ENCODE results near the gene IER2. TPM values are rescaled to one million over a fixed set of nuclear protein-coding genes. Genes with fewer than 3 reads are reported as not detected.

The IER2 gene
- total RNA-seq, 1 experiment from 2014 or later = 34.5 TPM

DNA sequence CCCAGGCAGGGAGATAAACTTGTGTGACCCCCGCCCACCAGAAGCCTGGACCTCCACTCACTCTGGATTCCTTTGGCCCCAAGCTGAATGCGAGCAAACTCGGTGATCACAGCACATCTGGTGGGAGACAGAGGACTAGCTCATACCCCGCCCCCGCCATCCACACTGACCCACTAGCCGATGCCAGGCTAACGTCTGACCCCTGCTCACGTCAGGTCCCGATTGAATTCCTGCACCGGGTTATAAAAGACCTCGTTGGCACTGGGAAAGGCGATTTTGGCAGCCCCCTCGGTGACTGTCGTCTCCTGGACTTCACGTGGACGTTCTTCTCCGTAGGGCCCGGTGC is 34.3 kb upstream of the IER2 start:
- DNase-seq = peak; percentile 66
- Histone ChIP-seq H3K27me3 (ENCODE audit: control insufficient read depth, insufficient read depth, low read length) (no peaks in the 10 kb centered on the region), H3K4me3 (ENCODE audit: insufficient read depth, low read depth, low read length) (peak overlapping the region; percentile 92)

DNA sequence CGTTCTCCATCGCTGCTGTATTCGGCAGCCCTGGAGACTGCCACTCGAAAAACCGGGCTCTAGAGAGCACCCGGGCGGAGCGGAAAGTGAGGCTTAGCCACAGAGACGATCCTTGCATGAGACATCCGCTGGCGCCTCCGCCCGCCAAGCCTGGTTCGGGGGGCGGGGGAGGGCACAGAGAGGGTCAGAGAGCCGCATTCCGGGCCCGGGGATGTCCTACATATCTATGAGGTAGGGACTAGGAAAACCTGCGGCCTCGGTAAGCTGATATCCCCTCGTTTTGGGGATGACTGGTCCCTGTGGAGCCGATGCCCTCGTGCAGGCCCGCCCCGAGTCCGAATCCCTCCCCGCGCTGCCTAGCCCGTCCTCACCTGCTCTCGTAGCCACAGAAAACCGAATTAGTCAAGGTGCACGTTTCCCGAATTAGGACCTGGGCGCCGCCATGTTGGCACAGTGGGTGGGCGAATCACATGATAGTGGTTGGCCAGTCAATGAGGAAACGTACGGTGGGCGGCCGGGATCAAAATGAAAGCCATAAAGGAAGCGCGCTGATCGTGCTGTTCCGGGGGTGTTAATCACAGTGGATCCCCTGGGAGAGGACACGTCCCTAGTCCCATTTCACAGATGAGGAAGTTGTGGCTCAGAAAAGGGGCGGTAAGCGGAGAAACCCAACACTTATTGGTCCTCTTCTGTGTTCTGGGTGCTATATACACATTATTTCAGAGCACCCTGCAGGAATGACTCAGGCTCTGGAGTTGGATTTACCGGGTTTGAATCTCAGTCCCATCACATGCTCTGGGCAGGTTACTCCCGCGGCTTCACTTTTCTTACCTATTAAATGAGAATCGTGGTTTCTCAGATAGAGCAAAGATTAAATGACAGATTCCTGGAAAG is 33.7 kb upstream of the IER2 start, which contains the start of gene TRMT1:
Gene TRMT1 (minus strand): TSS at position 459 of the 894 bp plus-strand sequence. CDS start 341 bp downstream, at position 118.
- Histone ChIP-seq H3K27me3 (ENCODE audit: control insufficient read depth, insufficient read depth, low read length) (no peaks in the 10 kb centered on the region), H3K4me3 (ENCODE audit: insufficient read depth, low read depth, low read length) (peak within 1 kb of the TSS; percentile 92), H3K36me3 (replicated peaks; ENCODE audit: control insufficient read depth, insufficient read depth, low read length) (peaks cover 10% of the 10 kb centered on the region)
- peak; percentile 96 for DNase-seq

More for the DNA sequence above, 34.3 kb upstream of the IER2 start:
- H3K36me3 ChIP-seq (replicated peaks; ENCODE audit: control insufficient read depth, insufficient read depth, low read length) = peaks cover 9% of the 10 kb centered on the region

DNA sequence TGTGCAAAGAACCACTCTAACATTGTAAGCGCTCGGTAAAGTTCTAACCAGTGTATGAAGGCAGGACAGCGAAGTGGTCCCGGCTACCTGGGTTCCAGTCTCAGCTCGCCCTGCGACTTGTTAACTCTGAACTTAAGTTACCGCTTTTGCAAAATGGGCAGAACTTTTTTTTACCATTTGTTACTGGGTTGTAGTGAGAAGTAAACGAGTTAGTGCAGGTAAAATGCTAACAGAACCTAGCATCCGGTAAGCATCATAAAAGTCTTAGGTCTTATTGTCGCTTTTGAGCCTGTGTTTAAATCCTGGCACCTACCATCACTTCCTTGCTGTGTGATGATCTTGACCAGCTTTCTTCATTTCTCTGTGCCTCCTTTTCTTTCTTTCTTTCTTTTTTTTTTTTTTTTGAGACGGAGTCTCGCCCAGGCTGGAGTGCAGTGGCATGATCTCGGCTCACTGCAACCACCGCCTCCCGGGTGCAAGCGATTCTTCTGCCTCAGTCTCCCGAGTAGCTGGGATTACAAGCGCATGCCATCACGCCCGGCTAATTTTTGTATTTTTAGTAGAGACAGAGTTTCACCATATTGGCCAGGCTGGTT is 32.9 kb upstream of the IER2 start:
- H3K36me3 ChIP-seq (replicated peaks; ENCODE audit: control insufficient read depth, insufficient read depth, low read length) = peaks cover 16% of the 10 kb centered on the region
- no peaks in the 10 kb centered on the region for H3K27me3 ChIP-seq (ENCODE audit: control insufficient read depth, insufficient read depth, low read length)

DNA sequence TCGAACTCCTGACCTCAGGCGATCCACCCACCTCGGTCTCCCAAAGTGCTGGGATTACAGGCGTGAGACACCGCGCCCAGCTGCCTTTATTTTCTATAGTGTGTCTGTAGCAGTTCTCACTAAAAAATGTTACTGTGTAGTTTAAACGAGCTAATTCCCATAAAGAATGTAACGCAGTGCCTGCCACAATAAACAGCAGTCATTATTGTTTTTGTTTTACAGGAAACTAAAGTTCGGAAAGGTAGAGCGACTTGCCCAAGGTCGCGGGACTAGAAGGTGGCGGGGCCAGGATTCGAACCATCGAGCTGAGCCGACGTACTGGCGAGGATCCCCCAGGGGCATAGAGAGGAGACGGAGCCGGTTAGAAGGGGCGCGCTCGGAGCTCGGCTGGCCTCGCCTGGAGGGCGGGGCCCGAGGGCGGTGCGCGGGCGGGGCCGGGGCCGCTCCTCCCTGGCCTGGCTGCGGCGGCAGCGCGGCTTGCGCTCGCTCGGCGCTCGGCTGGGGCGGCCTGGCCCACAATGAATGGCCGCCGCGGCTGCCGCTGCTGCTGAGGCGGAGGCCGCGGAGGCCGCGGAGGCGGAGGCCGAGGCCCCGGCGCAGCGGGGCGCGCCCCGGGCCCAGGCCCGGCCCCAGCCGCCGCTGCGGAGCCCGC is 32.3 kb upstream of the IER2 start, which contains the start of gene NACC1:
Gene NACC1 (plus strand): TSS at position 493 of the 652 bp plus-strand sequence. CDS start 16,944 bp downstream, outside the sequence.
- H3K36me3 ChIP-seq (replicated peaks; ENCODE audit: control insufficient read depth, insufficient read depth, low read length) = peaks cover 14% of the 10 kb centered on the region
- no peaks in the 10 kb centered on the region for H3K27me3 ChIP-seq (ENCODE audit: control insufficient read depth, insufficient read depth, low read length)
- peak; percentile 99 for DNase-seq
- peak within 1 kb of the TSS; percentile 94 for H3K4me3 ChIP-seq (ENCODE audit: insufficient read depth, low read depth, low read length)

More for the DNA sequence above, 32.9 kb upstream of the IER2 start:
- DNase-seq = no peak
- H3K4me3 ChIP-seq (ENCODE audit: insufficient read depth, low read depth, low read length) = peak overlapping the region; percentile 92

DNA sequence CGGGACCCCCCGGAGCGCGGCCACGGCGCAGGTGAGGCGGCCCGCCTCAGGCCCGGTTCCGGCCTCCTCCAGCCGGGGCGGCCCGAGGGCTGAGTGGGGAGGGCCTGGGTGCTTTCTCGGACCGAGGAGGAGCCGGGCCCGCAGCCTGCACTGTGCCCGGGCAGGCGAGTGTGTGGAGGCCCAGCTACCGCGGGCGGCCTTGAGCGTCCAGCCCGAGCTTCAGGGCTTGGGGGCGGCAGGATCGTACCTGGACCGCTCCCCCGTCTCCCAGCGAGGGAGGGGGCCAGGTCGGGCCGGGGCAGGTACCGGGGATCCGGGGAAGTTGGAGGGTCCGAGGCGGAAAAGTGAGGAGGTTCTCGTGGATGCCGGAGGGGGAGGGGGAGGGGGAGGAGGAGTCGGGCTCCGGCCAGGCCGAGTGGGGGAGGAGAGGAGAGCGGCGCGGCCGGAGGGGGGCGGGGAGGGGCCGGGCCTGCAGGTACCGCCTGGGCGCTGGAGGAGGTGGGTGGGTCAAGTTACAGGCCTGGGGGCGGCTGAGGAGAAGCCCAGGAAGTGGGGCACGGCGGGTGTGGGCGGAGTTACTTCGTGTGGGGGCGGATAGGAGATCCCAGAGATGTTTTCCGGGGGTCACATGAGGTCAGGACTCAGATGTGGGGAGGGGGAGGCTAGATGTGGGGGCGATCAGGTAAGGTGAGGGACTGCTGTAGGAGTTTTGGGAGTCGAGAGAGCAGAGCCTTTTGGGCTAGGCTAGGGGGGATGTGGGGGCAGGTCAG is 31.6 kb upstream of the IER2 start:
- Histone ChIP-seq H3K4me3 (ENCODE audit: insufficient read depth, low read depth, low read length) (peak overlapping the region; percentile 94), H3K36me3 (replicated peaks; ENCODE audit: control insufficient read depth, insufficient read depth, low read length) (peaks cover 14% of the 10 kb centered on the region), H3K27me3 (ENCODE audit: control insufficient read depth, insufficient read depth, low read length) (no peaks in the 10 kb centered on the region)
- peak; percentile 99 for DNase-seq

DNA sequence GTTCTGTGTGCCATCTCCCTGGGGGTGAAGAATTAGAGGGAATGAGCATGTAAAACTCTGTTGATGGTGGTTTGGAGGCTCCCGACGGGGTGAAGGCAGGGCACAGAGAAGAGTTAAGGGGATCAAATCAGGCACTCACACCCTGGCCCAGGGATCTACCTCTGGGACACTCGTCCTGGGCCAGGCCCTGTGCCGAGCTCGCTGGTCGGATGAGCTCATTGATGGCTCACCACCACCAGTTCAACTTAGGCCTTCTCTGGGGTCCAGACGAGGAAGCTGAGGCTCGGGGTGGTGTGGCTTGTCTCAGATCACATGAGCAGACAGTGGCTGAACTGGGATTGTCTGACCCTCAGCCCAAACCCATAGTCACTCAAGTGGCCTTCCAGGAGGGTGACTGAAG is 30.6 kb upstream of the IER2 start:
- peak overlapping the region; percentile 94; the same call in 1 of the 2 replicates for H3K4me3 ChIP-seq (ENCODE audit: insufficient read depth, low read depth, low read length)
- no peak for DNase-seq
- H3K27me3 ChIP-seq (ENCODE audit: control insufficient read depth, insufficient read depth, low read length) = no peaks in the 10 kb centered on the region
- H3K36me3 ChIP-seq (replicated peaks; ENCODE audit: control insufficient read depth, insufficient read depth, low read length) = peaks cover 17% of the 10 kb centered on the region

DNA sequence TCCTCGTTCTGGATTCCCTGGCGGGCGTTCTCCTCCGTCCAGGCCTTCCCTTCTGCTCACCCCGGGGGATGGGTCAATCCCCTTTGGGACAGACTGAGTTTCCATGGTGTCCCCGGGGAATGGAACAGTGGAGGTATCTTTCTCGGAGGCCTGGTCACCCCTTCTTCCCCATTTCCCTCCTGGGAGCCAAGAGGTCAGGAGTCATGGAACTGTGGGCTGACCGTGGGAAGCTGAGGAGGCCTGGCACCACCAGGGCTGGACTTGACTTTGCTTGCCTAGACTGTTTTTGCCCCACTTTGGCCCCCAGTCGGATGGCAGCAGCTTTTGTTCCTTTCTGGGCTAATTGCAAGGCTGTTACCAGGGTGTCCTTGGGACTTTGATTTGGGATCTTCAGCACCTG is 30.2 kb upstream of the IER2 start:
- no peak for DNase-seq
- Histone ChIP-seq H3K36me3 (replicated peaks; ENCODE audit: control insufficient read depth, insufficient read depth, low read length) (peaks cover 14% of the 10 kb centered on the region), H3K27me3 (ENCODE audit: control insufficient read depth, insufficient read depth, low read length) (no peaks in the 10 kb centered on the region), H3K4me3 (ENCODE audit: insufficient read depth, low read depth, low read length) (no peak overlapping the region)

DNA sequence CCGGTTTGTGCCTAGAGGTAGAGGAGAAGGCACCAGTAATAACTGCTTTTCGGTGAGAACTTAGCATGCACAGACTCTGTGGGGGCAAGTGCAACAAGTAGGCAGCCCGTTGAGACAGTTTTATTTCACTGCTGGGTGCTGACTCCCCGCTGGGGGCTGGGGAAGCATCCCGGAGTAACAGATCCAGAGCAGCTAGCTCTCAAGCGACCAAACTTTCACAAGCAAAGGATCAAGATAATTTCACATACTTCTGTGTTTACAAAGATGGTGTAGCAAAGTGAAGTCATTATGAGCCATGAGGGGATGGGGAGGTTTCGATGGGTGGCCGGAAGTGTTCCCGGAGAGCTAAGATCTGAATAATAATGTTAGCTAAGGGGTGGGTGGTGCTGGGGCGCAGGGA is 29.4 kb upstream of the IER2 start:
- H3K27me3 ChIP-seq (ENCODE audit: control insufficient read depth, insufficient read depth, low read length) = no peaks in the 10 kb centered on the region
- peaks cover 13% of the 10 kb centered on the region for H3K36me3 ChIP-seq (replicated peaks; ENCODE audit: control insufficient read depth, insufficient read depth, low read length)
- H3K4me3 ChIP-seq (ENCODE audit: insufficient read depth, low read depth, low read length) = no peak overlapping the region
- no peak for DNase-seq

DNA sequence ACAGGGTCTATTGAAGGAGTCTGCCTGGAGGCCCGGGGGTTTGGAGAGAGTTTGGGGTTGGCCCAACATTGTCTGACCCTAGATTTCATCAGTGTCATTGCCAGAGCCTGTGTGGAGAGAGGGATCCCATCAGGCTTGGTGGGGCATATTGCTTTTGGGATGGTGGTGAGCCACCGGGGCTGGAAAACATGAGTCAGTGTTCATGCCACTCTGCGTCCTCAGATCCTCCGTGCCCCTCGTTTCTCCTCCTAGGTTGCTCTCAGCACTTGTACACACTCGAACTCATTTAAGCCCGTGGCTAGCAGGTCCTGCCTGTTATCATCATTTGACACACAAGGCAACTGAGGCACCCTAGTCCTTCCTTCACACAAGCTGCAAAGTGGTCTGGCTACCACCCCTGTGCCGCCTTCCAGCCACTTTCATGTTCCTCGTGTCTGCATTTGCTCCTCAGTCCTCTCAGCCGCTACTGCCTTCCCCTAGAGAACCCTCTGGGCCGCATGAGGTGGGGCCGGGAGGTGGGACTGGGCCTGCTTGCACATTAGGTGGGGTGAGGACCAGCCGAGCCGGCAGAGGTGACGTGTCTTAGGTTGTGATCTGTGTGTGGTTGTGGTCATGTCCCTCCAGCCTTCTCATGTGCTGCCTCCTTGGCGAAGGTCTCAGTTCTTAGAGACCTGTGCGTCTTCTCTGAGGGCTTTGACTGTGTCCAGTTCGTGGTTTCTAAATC is 28.5 kb upstream of the IER2 start:
- DNase-seq = no peak
- no peak overlapping the region for H3K4me3 ChIP-seq (ENCODE audit: insufficient read depth, low read depth, low read length)
- peaks cover 15% of the 10 kb centered on the region for H3K36me3 ChIP-seq (replicated peaks; ENCODE audit: control insufficient read depth, insufficient read depth, low read length)
- no peaks in the 10 kb centered on the region for H3K27me3 ChIP-seq (ENCODE audit: control insufficient read depth, insufficient read depth, low read length)

DNA sequence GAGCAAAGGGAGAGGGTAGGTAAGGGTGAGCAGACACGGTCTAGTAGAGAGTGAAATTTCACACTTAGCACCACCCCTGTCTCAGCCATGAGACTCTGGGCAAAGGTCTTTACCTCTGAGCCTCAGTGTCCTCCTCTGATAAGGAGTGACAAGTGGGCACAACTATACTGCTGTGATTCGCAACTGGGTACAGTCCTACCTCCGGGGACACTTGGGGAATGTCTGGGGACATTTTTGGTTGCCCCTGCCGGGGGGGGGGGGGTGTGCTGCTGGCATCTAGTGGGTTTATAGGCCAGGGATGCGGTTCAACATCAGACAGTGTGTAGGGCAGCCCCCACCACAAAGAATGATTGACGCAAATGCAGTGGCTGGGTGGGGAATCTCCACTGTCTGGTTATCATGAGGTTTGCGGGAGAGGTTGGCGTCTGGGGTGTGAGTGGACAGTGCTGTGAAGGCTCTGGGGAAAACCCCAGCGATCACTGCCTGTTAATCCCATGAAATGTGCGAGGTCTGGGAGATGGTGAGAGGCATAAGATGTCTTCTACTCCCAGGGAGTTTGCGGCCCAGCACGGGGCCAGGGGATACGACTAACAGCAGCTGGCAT is 27.8 kb upstream of the IER2 start:
- Histone ChIP-seq H3K36me3 (replicated peaks; ENCODE audit: control insufficient read depth, insufficient read depth, low read length) (peaks cover 15% of the 10 kb centered on the region), H3K27me3 (ENCODE audit: control insufficient read depth, insufficient read depth, low read length) (no peaks in the 10 kb centered on the region), H3K4me3 (ENCODE audit: insufficient read depth, low read depth, low read length) (no peak overlapping the region)
- no peak for DNase-seq

DNA sequence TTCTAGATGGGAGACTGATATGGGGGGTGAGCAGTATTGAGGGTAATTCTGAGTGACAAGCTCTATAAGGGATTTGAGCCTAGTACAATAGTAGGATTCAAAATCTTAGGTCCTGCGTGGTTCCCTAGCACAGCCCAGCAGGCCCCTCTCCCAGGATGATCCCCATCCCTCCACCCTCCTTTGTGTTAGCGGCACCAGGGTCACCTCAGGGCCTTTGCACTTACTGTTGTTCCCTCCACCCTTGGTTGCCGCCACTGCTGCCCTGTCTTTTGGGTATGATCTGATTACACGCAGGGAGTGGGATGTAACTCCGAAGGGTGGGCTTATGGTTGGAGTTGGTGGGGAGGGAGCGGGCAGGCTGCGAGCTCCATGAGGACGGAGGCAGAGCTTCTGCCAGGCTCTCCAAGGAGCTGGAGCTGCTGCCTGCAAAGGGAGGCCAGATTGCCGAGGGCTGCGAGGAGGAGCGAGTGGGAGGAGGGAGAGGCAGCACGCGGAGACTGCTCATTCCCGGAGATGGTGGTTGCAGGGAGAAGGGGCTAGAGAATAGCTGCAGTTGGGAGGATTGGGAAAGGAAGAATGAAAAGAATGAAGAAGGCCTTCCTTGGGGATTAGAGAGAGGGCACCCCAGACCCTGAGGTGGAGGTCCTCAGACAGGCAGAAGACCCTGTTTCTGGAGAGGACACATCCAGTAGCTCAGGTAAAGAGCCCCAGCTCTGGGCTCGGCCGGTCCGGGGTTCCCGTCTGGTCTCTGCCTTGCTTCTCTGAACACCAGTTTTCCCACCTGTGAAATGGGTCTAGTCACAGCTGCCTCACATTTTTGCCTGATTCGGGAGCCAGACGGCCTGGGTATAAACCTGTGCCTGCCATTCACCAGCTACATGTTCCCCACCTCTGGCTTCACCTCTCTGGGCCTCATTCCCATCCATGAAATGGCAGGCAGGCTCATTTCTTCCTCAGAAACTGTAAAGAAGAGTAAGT is 26.9 kb upstream of the IER2 start:
- no peak overlapping the region for H3K4me3 ChIP-seq (ENCODE audit: insufficient read depth, low read depth, low read length)
- no peaks in the 10 kb centered on the region for H3K27me3 ChIP-seq (ENCODE audit: control insufficient read depth, insufficient read depth, low read length)
- peaks cover 15% of the 10 kb centered on the region for H3K36me3 ChIP-seq (replicated peaks; ENCODE audit: control insufficient read depth, insufficient read depth, low read length)
- DNase-seq = no peak

DNA sequence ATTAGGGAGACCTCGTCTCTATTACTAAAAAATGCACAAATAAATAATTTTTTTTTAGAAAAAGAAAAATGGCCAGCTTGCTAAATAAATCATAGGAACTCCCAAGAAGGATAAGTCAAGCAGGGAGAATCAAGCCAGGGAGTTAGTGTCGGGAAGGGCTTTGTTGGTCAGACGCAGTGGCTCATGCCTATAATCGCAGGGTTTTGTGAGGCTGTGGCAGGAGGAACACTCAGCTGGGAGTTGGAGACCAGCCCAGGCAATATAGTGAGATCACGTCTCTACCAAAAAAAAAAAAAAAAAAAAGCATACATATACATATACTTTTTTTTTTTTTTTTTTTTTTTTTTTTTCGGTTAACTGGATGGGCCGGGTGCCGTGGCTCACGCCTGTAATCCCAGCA is 23.2 kb upstream of the IER2 start:
- Histone ChIP-seq H3K27me3 (ENCODE audit: control insufficient read depth, insufficient read depth, low read length) (no peaks in the 10 kb centered on the region), H3K36me3 (replicated peaks; ENCODE audit: control insufficient read depth, insufficient read depth, low read length) (peaks cover 6% of the 10 kb centered on the region), H3K4me3 (ENCODE audit: insufficient read depth, low read depth, low read length) (no peak overlapping the region)
- DNase-seq = no peak
